Osteocyte (in vitro differentiated cells): Measurements from ENCODE around the gene FAM181A. TPM values are rescaled to one million over a fixed set of nuclear protein-coding genes. Genes with fewer than 3 reads are reported as not detected.
A peak's percentile ranks its signal among the peaks of the same experiment; 100 is the strongest.

Source experiments
- DNase-seq: peaks from one replicate; pipeline ENCODE4 v3.0.0; 2021; ENCODE audit warnings: mixed read lengths; ENCODE audit not compliant: unreplicated experiment; ENCODE audit errors: extremely low spot score
- H3K27ac Mint-ChIP-seq: one replicate; pipeline ENCODE4 v1.8.0; 2021; ENCODE audit warnings: mild to moderate bottlenecking, mixed read lengths; ENCODE audit not compliant: unreplicated experiment
- H3K27me3 Mint-ChIP-seq: one replicate; pipeline ENCODE4 v1.8.0; 2021; ENCODE audit warnings: mixed read lengths; ENCODE audit not compliant: unreplicated experiment
- H3K36me3 Mint-ChIP-seq: one replicate; pipeline ENCODE4 v1.8.0; 2021; ENCODE audit warnings: mixed read lengths; ENCODE audit not compliant: unreplicated experiment
- H3K4me1 Mint-ChIP-seq: one replicate; pipeline ENCODE4 v1.8.0; 2021; ENCODE audit warnings: mixed read lengths; ENCODE audit not compliant: unreplicated experiment
- H3K4me3 Mint-ChIP-seq: one replicate; pipeline ENCODE4 v1.8.0; 2021; ENCODE audit warnings: mild to moderate bottlenecking, moderate library complexity, mixed read lengths; ENCODE audit not compliant: unreplicated experiment
- H3K9me3 Mint-ChIP-seq: one replicate; pipeline ENCODE4 v1.8.0; 2021; ENCODE audit warnings: mixed read lengths; ENCODE audit not compliant: unreplicated experiment
- CTCF ChIP-seq: fragments of 200-600 bp; sonication (generic); IDR thresholded peaks from 2 replicates; pipeline ENCODE4 v1.5.0; 2021; ENCODE audit warnings: antibody characterized with exemption, mild to moderate bottlenecking, moderate library complexity
- total RNA-seq: library from RNA; stranded (reverse); gene quantifications from 2 replicates; pipeline ENCODE4 v1.2.1, GENCODE V29; 2021

The FAM181A gene
- total RNA-seq, 1 donor from 2014 or later = not detected

- Mint-ChIP-seq H3K27ac (no peak overlapping the region), H3K4me3 (no peak overlapping the region), H3K4me1 (no peaks in the 10 kb centered on the region), H3K27me3 (peaks cover 25% of the 10 kb centered on the region), H3K9me3 (no peaks in the 10 kb centered on the region), H3K36me3 (no peaks in the 10 kb centered on the region)
- no peak for DNase-seq
- no peak for TF ChIP-seq CTCF
These were observed 35.2 kb upstream of the FAM181A start for GRCh38 chr14:93891756-93892504.

DNA sequence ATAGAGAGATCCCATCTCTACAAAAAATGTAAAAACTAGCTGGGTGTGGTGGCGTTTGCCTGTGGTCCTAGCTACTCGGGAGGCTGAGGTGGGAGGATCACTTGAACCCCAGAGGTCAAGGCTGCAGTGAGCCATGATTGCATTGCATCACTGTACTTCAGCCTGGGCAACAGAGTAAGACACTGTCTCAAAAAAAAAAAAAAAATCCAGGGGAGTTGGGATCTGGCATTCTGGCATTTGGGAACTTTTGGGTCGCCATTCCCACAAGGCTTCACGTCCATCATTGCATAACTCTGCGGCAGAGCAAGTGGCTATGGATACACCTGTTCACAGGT, 34.7 kb upstream of the FAM181A start:
- DNase-seq = no peak
- Mint-ChIP-seq H3K4me1 (no peaks in the 10 kb centered on the region), H3K36me3 (no peaks in the 10 kb centered on the region), H3K27ac (no peak overlapping the region), H3K27me3 (peaks cover 22% of the 10 kb centered on the region), H3K9me3 (no peaks in the 10 kb centered on the region), H3K4me3 (no peak overlapping the region)
- no peak for TF ChIP-seq CTCF

DNA sequence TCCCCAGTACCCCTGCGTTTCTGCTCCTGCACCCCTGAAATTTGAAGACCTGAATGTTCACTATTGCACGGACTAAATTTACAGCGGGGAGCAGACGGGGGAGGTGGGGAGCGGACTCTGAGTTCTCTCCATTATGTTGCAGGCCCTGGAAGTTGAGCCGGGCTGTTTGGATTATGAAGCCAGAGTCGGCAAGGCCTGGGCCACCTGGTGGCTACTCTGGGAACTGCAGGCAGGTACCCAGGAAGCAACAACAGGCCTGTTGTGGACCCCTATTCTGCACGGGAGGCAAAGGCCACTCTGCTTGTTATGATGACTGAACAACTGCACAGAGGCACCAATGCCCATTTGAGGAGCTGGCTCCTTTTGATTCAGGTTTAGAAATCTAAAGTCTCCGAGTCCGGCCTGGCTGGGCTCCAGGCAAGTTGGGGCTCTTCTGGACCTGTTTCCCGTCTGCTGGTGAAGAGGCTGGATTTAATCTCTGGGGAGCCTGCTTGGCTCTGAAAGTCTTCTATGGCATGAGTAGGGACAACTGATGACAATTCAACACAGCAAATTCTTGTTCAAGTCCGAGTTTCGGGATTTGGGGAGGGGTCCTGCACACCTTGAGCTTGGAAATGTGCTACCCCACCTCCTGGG, 34.1 kb upstream of the FAM181A start:
- no peaks in the 10 kb centered on the region for H3K36me3 Mint-ChIP-seq
- peak; percentile 90 for DNase-seq
- H3K27ac Mint-ChIP-seq = no peak overlapping the region
- H3K9me3 Mint-ChIP-seq = no peaks in the 10 kb centered on the region
- H3K27me3 Mint-ChIP-seq = peaks cover 20% of the 10 kb centered on the region
- H3K4me3 Mint-ChIP-seq = no peak overlapping the region
- no peaks in the 10 kb centered on the region for H3K4me1 Mint-ChIP-seq
- TF ChIP-seq CTCF = peak; percentile 92

- H3K4me1 Mint-ChIP-seq = no peaks in the 10 kb centered on the region
- peaks cover 16% of the 10 kb centered on the region for H3K27me3 Mint-ChIP-seq
- no peak overlapping the region for H3K4me3 Mint-ChIP-seq
- H3K9me3 Mint-ChIP-seq = no peaks in the 10 kb centered on the region
- no peak overlapping the region for H3K27ac Mint-ChIP-seq
- TF ChIP-seq CTCF = no peak
- H3K36me3 Mint-ChIP-seq = no peaks in the 10 kb centered on the region
- no peak for DNase-seq
These were observed 33.4 kb upstream of the FAM181A start for GRCh38 chr14:93893661-93894261.

DNA sequence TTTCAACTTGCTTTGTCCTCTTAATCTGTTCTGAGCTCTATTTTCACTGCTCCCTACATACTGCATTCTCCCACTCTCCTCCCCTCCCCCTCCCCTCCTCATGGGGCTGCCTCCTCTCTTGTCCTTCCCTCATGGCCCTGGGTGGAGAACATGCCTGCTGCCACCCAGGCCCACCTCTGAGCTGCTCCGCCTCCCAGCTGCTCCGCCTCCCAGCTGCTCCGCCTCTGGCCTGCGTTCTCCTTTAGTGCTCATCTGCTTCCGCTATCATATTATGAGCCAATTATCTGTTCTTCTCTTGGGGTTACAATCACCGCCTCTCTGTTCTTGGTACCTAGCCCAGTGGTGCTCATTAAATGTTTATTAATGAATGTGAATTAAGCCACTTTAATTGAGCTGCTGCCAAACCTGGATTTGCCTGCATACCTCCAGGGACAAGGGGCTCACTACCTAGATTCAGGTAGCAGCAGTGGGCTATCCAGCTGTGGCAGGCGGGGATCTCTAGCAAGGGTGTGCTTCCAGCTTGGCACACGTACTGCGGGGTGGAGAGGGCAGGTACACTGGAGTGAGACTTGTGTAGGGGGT, 32.0 kb upstream of the FAM181A start:
- Mint-ChIP-seq H3K9me3 (no peaks in the 10 kb centered on the region), H3K4me1 (no peaks in the 10 kb centered on the region), H3K27ac (no peak overlapping the region), H3K36me3 (no peaks in the 10 kb centered on the region), H3K4me3 (no peak overlapping the region), H3K27me3 (peaks cover 16% of the 10 kb centered on the region)
- TF ChIP-seq CTCF = no peak
- DNase-seq = no peak
